ENCODE data around the gene HLCS.

- TF ChIP-seq POLR2A (IDR thresholded peaks at IDR 0.05) (no peak), CTCF (IDR thresholded peaks at IDR 0.05) (no peak)
Measured at GRCh38 chr21:36722370-36723368, 243.8 kb downstream of the HLCS start.

Data from breast epithelium (tissue), 3 donors.